WERI-Rb-1 (cell line): Measurements from ENCODE around the gene PAQR8.

ENCODE experiments used
- DNase-seq: peaks from one replicate; pipeline ENCODE4 v3.0.0-alpha.2; 2020
- H3K27ac ChIP-seq: fragments of 250-450 bp; sonication (Bioruptor Pico); 2 replicates; pipeline ENCODE4 v1.5.1; 2020; ENCODE audit warnings: mild to moderate bottlenecking, moderate library complexity
- H3K27me3 ChIP-seq: fragments of 250-450 bp; sonication (Bioruptor Pico); 2 replicates; pipeline ENCODE4 v1.5.1; 2021; ENCODE audit warnings: mild to moderate bottlenecking, low read depth, moderate library complexity; ENCODE audit not compliant: insufficient read depth, severe bottlenecking
- H3K36me3 ChIP-seq: fragments of 250-450 bp; sonication (Bioruptor Pico); 2 replicates; pipeline ENCODE4 v1.5.1; 2020; ENCODE audit warnings: mild to moderate bottlenecking, moderate library complexity
- H3K4me3 ChIP-seq: 2 replicates; pipeline ENCODE4 v1.5.1; 2011; ENCODE audit warnings: low read depth, mild to moderate bottlenecking, control low read depth, low read length
- H3K9me3 ChIP-seq: fragments of 250-450 bp; sonication (Bioruptor Pico); 2 replicates; pipeline ENCODE4 v1.5.1; 2021; ENCODE audit warnings: mild to moderate bottlenecking, moderate library complexity; ENCODE audit not compliant: severe bottlenecking
- TF ChIP-seq, protein P1 (sequence below): IDR thresholded peaks from 2 replicates; pipeline ENCODE4 v1.5.1; 2011; ENCODE audit warnings: low read depth, mild to moderate bottlenecking, control low read depth, inconsistent platforms, low read length

Gene PAQR8

DNA sequence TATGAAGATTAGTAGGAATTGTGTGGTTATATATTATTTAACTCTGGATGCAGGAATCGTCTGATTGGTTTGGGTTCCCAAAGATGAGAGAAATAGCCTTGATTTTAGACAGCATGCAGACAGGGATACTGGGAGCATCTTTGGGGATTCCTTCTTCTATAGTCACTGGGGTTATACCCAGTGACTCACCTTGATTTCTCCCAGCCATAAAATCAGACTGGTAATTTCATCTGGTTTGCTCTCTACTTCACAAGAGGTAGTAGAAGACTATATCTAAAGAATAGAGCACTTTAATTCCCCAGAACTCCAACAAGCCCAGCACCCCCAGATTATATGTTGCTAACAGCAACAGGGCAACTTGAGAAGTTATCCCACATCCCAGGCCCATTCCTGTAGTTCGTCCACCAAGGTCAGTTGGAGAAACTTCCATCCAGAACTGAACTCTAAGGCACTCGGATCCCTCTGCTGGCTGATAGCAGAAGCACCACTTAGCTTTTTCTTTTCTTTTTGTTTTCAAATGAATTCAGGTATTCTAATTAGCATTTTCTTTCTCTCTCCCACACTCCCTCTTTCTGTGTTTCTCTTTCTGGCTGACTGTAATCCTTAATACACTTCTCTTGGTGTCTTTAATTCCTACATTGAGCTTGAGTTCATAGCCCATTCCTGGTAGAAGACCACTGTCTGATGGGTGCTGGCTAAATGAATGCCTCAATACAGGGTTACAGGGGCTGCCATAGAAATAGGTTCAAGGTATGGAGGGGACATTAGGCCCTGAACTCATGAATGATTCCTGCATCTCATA, 37.8 kb downstream of the PAQR8 start:
- TF ChIP-seq, protein P1, sequence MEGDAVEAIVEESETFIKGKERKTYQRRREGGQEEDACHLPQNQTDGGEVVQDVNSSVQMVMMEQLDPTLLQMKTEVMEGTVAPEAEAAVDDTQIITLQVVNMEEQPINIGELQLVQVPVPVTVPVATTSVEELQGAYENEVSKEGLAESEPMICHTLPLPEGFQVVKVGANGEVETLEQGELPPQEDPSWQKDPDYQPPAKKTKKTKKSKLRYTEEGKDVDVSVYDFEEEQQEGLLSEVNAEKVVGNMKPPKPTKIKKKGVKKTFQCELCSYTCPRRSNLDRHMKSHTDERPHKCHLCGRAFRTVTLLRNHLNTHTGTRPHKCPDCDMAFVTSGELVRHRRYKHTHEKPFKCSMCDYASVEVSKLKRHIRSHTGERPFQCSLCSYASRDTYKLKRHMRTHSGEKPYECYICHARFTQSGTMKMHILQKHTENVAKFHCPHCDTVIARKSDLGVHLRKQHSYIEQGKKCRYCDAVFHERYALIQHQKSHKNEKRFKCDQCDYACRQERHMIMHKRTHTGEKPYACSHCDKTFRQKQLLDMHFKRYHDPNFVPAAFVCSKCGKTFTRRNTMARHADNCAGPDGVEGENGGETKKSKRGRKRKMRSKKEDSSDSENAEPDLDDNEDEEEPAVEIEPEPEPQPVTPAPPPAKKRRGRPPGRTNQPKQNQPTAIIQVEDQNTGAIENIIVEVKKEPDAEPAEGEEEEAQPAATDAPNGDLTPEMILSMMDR, result peak; percentile 95
- no peak overlapping the region for H3K27ac ChIP-seq
- DNase-seq, result peak; percentile 58

GRCh38 chr6:52400313-52401041, 38.5 kb downstream of the PAQR8 start:
- no peak overlapping the region for H3K4me3 ChIP-seq
- no peaks in the 10 kb centered on the region for H3K27me3 ChIP-seq
- DNase-seq, result no peak
- TF ChIP-seq, protein P1, result no peak
- H3K36me3 ChIP-seq, result no peaks in the 10 kb centered on the region
- no peak overlapping the region for H3K27ac ChIP-seq
- no peaks in the 10 kb centered on the region for H3K9me3 ChIP-seq

More for the DNA sequence above, 37.8 kb downstream of the PAQR8 start:
- H3K4me3 ChIP-seq, result no peak overlapping the region
- H3K9me3 ChIP-seq, result no peaks in the 10 kb centered on the region
- no peaks in the 10 kb centered on the region for H3K27me3 ChIP-seq
- H3K36me3 ChIP-seq, result no peaks in the 10 kb centered on the region

GRCh38 chr6:52403086-52403485, 41.1 kb downstream of the PAQR8 start:
- H3K27ac ChIP-seq, result no peak overlapping the region
- TF ChIP-seq, protein P1, result no peak
- no peaks in the 10 kb centered on the region for H3K9me3 ChIP-seq
- no peak for DNase-seq
- H3K36me3 ChIP-seq, result no peaks in the 10 kb centered on the region
- H3K4me3 ChIP-seq, result no peak overlapping the region
- H3K27me3 ChIP-seq, result no peaks in the 10 kb centered on the region

DNA sequence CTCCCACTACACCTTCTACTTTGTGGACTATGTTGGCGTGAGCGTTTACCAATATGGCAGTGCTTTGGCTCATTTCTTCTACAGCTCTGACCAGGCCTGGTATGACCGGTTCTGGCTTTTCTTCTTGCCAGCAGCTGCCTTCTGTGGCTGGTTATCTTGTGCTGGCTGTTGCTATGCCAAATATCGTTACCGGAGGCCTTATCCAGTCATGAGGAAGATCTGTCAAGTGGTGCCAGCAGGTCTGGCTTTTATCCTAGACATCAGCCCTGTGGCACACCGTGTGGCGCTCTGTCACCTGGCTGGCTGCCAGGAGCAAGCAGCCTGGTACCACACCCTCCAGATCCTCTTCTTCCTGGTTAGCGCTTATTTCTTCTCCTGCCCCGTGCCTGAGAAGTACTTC, 41.7 kb downstream of the PAQR8 start:
- no peaks in the 10 kb centered on the region for H3K36me3 ChIP-seq
- no peak overlapping the region for H3K4me3 ChIP-seq
- H3K27ac ChIP-seq, result no peak overlapping the region
- no peaks in the 10 kb centered on the region for H3K9me3 ChIP-seq
- TF ChIP-seq, protein P1, result no peak
- no peak for DNase-seq
- H3K27me3 ChIP-seq, result no peaks in the 10 kb centered on the region

DNA sequence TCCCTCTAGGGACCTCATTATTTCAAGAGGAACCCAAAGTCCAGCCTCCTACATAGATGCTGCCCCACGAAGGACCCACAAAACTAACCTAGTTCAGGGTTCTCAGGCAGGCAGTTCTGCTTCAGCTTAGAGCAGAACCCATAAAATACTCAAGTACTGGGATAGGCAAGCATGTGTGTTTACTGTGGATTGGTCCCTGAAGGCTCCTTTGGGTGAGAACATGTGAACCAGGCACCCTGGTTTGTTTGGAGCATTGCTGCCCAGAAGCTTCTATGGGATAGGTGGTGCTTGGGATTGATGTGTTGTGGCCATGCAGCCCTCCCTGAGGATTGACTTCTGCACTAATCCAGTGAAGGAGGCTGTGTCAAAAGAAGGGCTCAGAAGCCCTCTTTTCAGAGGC, 43.3 kb downstream of the PAQR8 start:
- no peak overlapping the region for H3K4me3 ChIP-seq
- H3K9me3 ChIP-seq, result no peaks in the 10 kb centered on the region
- H3K36me3 ChIP-seq, result no peaks in the 10 kb centered on the region
- no peak for DNase-seq
- no peaks in the 10 kb centered on the region for H3K27me3 ChIP-seq
- TF ChIP-seq, protein P1, result no peak
- no peak overlapping the region for H3K27ac ChIP-seq
